IMR-90 (cell line): ENCODE measurements around the gene CD55.

ENCODE experiments used
- BHLHE40 ChIP-seq: fragments of 150-350 bp; IDR thresholded peaks from 2 replicates; pipeline ENCODE4 v1.6.1; 2016; ENCODE audit warnings: mild to moderate bottlenecking, low read depth, low read length
- CEBPB ChIP-seq: IDR thresholded peaks from 2 replicates; pipeline ENCODE4 v1.6.1; 2012; ENCODE audit warnings: low read depth, low read length, improper control_type of control experiment
- POLR2A ChIP-seq: IDR thresholded peaks from 2 replicates; pipeline ENCODE4 v1.6.1; 2012; ENCODE audit warnings: mild to moderate bottlenecking, low read depth, low read length
- RAD21 ChIP-seq: IDR thresholded peaks from 2 replicates; pipeline ENCODE4 v1.6.1; 2012; ENCODE audit warnings: low read length, improper control_type of control experiment
- TF ChIP-seq, protein P1 (sequence below): conservative IDR thresholded peaks from 2 replicates; pipeline ENCODE4 v1.5.1; 2012; ENCODE audit warnings: mild to moderate bottlenecking, low read depth, low read length, improper control_type of control experiment
- TF ChIP-seq, protein P2 (sequence below): fragments of 150-350 bp; IDR thresholded peaks from 2 replicates; pipeline ENCODE4 v1.6.1; 2016; ENCODE audit warnings: low read depth, mild to moderate bottlenecking, low read length, moderate library complexity, borderline replicate concordance

DNA sequence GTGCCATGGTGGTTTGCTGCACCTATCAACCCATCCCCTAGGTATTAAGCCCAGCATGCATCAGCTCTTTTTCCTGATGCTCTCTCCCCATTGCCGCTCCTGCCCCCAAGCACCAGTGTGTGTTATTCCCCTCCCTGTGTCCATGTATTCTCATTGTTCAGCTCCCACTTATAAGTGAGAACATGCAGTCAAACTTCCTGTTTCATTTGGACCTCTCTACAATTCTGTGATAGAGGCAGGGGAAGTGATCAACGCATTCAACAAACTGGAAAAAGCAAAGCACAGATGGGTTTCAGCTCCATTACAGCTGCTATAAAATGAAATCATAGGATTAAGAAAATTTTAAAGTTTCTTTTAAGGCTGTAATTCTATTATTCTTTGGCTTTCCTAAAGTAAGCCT lies 23.3 kb upstream of the CD55 start:
- TF ChIP-seq CEBPB (no peak), RAD21 (no peak), BHLHE40 (no peak), POLR2A (no peak)
- TF ChIP-seq, protein P1, sequence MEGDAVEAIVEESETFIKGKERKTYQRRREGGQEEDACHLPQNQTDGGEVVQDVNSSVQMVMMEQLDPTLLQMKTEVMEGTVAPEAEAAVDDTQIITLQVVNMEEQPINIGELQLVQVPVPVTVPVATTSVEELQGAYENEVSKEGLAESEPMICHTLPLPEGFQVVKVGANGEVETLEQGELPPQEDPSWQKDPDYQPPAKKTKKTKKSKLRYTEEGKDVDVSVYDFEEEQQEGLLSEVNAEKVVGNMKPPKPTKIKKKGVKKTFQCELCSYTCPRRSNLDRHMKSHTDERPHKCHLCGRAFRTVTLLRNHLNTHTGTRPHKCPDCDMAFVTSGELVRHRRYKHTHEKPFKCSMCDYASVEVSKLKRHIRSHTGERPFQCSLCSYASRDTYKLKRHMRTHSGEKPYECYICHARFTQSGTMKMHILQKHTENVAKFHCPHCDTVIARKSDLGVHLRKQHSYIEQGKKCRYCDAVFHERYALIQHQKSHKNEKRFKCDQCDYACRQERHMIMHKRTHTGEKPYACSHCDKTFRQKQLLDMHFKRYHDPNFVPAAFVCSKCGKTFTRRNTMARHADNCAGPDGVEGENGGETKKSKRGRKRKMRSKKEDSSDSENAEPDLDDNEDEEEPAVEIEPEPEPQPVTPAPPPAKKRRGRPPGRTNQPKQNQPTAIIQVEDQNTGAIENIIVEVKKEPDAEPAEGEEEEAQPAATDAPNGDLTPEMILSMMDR, result no peak
- TF ChIP-seq, protein P2, sequence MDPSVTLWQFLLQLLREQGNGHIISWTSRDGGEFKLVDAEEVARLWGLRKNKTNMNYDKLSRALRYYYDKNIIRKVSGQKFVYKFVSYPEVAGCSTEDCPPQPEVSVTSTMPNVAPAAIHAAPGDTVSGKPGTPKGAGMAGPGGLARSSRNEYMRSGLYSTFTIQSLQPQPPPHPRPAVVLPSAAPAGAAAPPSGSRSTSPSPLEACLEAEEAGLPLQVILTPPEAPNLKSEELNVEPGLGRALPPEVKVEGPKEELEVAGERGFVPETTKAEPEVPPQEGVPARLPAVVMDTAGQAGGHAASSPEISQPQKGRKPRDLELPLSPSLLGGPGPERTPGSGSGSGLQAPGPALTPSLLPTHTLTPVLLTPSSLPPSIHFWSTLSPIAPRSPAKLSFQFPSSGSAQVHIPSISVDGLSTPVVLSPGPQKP, result no peak
